ENCODE data around the gene CATSPERE.

The CATSPERE gene

DNA sequence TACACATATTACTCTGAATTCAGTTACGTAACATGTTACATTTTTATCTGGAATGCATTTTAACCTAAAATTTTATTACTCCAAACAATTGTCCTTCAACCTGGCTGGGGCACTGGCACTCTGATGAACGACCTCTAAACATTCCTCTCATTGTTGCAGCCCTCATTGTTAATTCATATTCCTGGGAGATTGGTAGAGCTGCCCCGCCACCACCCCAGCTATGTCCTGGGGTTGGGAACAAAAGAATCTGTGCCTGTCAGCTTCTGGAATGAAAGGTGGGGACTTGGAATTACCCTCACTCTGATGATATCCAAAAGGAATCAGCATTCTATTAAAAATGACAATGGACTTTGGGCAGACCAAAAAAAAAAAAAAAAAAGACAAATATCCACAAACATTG is 153.8 kb downstream of the CATSPERE start:
- Histone ChIP-seq H3K36me3 (ENCODE audit: insufficient read depth, low read length) (no peaks in the 10 kb centered on the region), H3K9me3 (ENCODE audit: insufficient read depth, low read depth, low read length) (no peaks in the 10 kb centered on the region), H3K4me3 (ENCODE audit: low read length, poor library complexity, severe bottlenecking) (no peak overlapping the region), H2AFZ (ENCODE audit: low read length) (no peak overlapping the region), H3K9me2 (replicated peaks; ENCODE audit: low read depth, low read length) (no peaks in the 10 kb centered on the region), H3K4me2 (ENCODE audit: low read depth, low read length, poor library complexity, severe bottlenecking) (no peak overlapping the region), H3K79me2 (ENCODE audit: insufficient read depth, low read length) (no peaks in the 10 kb centered on the region), H3K9ac (ENCODE audit: low read depth, low read length, poor library complexity, severe bottlenecking) (no peak overlapping the region), H4K20me1 (ENCODE audit: insufficient read depth, low read length, poor library complexity, severe bottlenecking) (no peaks in the 10 kb centered on the region), H3K27me3 (ENCODE audit: insufficient read depth, low read length, poor library complexity, severe bottlenecking) (no peaks in the 10 kb centered on the region), H3K4me1 (ENCODE audit: insufficient read depth, low read length, poor library complexity, severe bottlenecking) (no peaks in the 10 kb centered on the region), H3F3A (ENCODE audit: low read depth) (no peaks in the 10 kb centered on the region)
- TF ChIP-seq, protein P1, sequence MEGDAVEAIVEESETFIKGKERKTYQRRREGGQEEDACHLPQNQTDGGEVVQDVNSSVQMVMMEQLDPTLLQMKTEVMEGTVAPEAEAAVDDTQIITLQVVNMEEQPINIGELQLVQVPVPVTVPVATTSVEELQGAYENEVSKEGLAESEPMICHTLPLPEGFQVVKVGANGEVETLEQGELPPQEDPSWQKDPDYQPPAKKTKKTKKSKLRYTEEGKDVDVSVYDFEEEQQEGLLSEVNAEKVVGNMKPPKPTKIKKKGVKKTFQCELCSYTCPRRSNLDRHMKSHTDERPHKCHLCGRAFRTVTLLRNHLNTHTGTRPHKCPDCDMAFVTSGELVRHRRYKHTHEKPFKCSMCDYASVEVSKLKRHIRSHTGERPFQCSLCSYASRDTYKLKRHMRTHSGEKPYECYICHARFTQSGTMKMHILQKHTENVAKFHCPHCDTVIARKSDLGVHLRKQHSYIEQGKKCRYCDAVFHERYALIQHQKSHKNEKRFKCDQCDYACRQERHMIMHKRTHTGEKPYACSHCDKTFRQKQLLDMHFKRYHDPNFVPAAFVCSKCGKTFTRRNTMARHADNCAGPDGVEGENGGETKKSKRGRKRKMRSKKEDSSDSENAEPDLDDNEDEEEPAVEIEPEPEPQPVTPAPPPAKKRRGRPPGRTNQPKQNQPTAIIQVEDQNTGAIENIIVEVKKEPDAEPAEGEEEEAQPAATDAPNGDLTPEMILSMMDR (conservative IDR thresholded peaks at IDR 0.05; ENCODE audit: low read length): no peak
- TF ChIP-seq EZH2phosphoT487 (IDR thresholded peaks at IDR 0.05; ENCODE audit: borderline replicate concordance): no peak

DNA sequence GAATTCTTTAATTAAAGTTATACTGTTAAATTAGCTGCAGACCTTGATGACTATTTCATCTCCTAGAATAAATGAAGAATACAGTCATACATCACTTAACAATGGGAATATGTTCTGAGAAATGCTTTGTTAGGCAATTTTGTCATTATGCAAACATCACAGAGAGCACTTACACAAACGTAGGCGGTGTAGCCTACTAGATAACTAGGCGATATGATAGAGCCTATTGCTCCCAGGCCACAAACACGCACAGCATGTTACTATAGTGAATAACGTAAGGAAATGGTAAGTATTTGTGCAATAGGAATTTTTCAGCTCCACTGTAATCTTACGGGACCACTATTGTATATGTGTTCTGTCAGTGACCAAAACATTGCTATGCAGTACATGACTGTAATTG is 154.2 kb downstream of the CATSPERE start:
- Histone ChIP-seq H3K4me2 (ENCODE audit: low read depth, low read length, poor library complexity, severe bottlenecking) (no peak overlapping the region), H2AFZ (ENCODE audit: low read length) (no peak overlapping the region), H3K9ac (ENCODE audit: low read depth, low read length, poor library complexity, severe bottlenecking) (no peak overlapping the region), H3K4me1 (ENCODE audit: insufficient read depth, low read length, poor library complexity, severe bottlenecking) (no peaks in the 10 kb centered on the region), H4K20me1 (ENCODE audit: insufficient read depth, low read length, poor library complexity, severe bottlenecking) (no peaks in the 10 kb centered on the region), H3K36me3 (ENCODE audit: insufficient read depth, low read length) (no peaks in the 10 kb centered on the region), H3K79me2 (ENCODE audit: insufficient read depth, low read length) (no peaks in the 10 kb centered on the region), H3K9me2 (replicated peaks; ENCODE audit: low read depth, low read length) (no peaks in the 10 kb centered on the region), H3K27me3 (ENCODE audit: insufficient read depth, low read length, poor library complexity, severe bottlenecking) (no peaks in the 10 kb centered on the region), H3F3A (ENCODE audit: low read depth) (no peaks in the 10 kb centered on the region), H3K9me3 (ENCODE audit: insufficient read depth, low read depth, low read length) (no peaks in the 10 kb centered on the region), H3K4me3 (ENCODE audit: low read length, poor library complexity, severe bottlenecking) (no peak overlapping the region)
- no peak for TF ChIP-seq EZH2phosphoT487 (IDR thresholded peaks at IDR 0.05; ENCODE audit: borderline replicate concordance)
- TF ChIP-seq, protein P1 (conservative IDR thresholded peaks at IDR 0.05; ENCODE audit: low read length): no peak

- TF ChIP-seq, protein P1 (conservative IDR thresholded peaks at IDR 0.05; ENCODE audit: low read length): no peak
- no peak for TF ChIP-seq EZH2phosphoT487 (IDR thresholded peaks at IDR 0.05; ENCODE audit: borderline replicate concordance)
- Histone ChIP-seq H3K36me3 (ENCODE audit: insufficient read depth, low read length) (no peaks in the 10 kb centered on the region), H3K9me3 (ENCODE audit: insufficient read depth, low read depth, low read length) (no peaks in the 10 kb centered on the region), H3K4me3 (ENCODE audit: low read length, poor library complexity, severe bottlenecking) (no peak overlapping the region), H3K4me2 (ENCODE audit: low read depth, low read length, poor library complexity, severe bottlenecking) (no peak overlapping the region), H3K79me2 (ENCODE audit: insufficient read depth, low read length) (no peaks in the 10 kb centered on the region), H4K20me1 (ENCODE audit: insufficient read depth, low read length, poor library complexity, severe bottlenecking) (no peaks in the 10 kb centered on the region), H3K4me1 (ENCODE audit: insufficient read depth, low read length, poor library complexity, severe bottlenecking) (no peaks in the 10 kb centered on the region), H3K9ac (ENCODE audit: low read depth, low read length, poor library complexity, severe bottlenecking) (no peak overlapping the region), H3F3A (ENCODE audit: low read depth) (no peaks in the 10 kb centered on the region), H3K27me3 (ENCODE audit: insufficient read depth, low read length, poor library complexity, severe bottlenecking) (no peaks in the 10 kb centered on the region), H2AFZ (ENCODE audit: low read length) (no peak overlapping the region), H3K9me2 (replicated peaks; ENCODE audit: low read depth, low read length) (no peaks in the 10 kb centered on the region)
Measured at GRCh38 chr1:244626709-244627108, 165.6 kb downstream of the CATSPERE start.

Data from Loucy (cell line).